ENCODE results near the gene VWA1. TPM values are rescaled to one million over a fixed set of nuclear protein-coding genes. Genes with fewer than 3 reads are reported as not detected.

Gene VWA1
- total and polyA plus RNA-seq, 12 donors, result 10.8 to 52.8 (median 14.2) TPM

DNA sequence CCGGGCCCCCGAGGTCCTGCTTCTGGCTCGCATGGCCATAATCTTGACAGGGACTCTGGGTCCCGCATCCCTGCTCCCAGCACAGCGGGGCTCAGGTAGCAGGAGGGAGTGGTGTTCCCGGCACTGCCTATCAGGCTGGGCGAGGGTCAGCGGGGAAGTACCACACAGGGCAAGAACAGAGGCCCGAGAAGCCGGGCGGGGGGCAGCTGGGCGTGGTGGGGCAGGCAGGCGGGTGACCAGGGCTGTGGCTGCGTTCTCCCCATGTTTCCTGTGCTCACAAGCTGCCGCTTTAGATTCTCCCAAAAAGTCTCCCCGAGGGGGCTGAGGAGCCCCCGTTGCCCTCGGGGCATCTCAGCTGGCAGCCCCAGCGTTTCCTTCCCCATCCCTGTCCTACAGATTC lies 54.4 kb downstream of the VWA1 start:
- no peaks in the 10 kb centered on the region for H3K4me1 ChIP-seq
- 95 to 96% methylated on average over 19 of the region's 19 CpGs for WGBS, 2 donors
- H3K27ac ChIP-seq, result no peak overlapping the region
- H3K36me3 ChIP-seq, result peaks cover 0 to 100% (median 73%) of the 10 kb centered on the region in 9 donors
- no peak overlapping the region for H3K4me3 ChIP-seq
- DNase-seq (no peak), ATAC-seq (no peak)
- peaks cover 0 to 22% (median 6%) of the 10 kb centered on the region in 11 donors for H3K9me3 ChIP-seq
- no peaks in the 10 kb centered on the region for H3K27me3 ChIP-seq
- intact Hi-C loops (cut with DNase I), result no loop called here
- TF ChIP-seq, protein P1, sequence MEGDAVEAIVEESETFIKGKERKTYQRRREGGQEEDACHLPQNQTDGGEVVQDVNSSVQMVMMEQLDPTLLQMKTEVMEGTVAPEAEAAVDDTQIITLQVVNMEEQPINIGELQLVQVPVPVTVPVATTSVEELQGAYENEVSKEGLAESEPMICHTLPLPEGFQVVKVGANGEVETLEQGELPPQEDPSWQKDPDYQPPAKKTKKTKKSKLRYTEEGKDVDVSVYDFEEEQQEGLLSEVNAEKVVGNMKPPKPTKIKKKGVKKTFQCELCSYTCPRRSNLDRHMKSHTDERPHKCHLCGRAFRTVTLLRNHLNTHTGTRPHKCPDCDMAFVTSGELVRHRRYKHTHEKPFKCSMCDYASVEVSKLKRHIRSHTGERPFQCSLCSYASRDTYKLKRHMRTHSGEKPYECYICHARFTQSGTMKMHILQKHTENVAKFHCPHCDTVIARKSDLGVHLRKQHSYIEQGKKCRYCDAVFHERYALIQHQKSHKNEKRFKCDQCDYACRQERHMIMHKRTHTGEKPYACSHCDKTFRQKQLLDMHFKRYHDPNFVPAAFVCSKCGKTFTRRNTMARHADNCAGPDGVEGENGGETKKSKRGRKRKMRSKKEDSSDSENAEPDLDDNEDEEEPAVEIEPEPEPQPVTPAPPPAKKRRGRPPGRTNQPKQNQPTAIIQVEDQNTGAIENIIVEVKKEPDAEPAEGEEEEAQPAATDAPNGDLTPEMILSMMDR (IDR thresholded peaks at IDR 0.05), result no peak

DNA sequence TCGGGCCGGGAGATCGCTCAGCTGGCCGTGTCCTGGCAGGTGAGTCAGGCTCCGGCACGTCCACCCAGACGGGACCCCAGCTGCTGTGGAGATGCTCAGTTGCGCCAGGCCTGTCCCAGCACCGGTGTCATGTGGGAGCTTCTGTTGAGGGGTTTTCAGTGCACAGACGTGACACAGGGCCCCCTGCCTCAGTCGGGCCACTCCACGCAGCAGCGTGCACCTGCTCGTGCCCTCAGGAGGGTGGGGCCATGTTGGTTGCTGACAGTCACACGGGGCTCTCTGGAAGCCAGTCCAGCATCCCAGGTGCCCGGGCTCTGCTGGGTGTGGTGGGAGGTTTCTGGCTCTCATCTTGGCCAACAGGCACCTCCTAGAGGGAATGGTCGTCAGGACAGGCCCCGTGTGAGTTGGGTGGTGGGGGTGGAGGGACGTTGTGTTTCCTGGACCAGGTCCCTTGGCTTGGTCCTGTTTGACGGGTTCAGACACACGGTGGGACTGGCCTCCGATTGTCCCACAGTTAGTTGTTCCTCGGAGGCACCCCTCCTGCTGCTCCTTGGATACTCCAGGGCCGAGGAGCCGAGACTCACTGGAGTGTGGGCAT lies 55.2 kb downstream of the VWA1 start:
- WGBS, 2 donors, result 96 to 98% methylated on average over 18 to 20 of the region's 25 CpGs
- no peak for DNase-seq
- H3K27me3 ChIP-seq, result no peaks in the 10 kb centered on the region
- peaks cover 0 to 97% (median 67%) of the 10 kb centered on the region in 9 donors for H3K36me3 ChIP-seq
- peaks cover 0 to 22% (median 6%) of the 10 kb centered on the region in 11 donors for H3K9me3 ChIP-seq
- no peaks in the 10 kb centered on the region for H3K4me1 ChIP-seq
- H3K4me3 ChIP-seq, result no peak overlapping the region
- TF ChIP-seq, protein P1 (IDR thresholded peaks at IDR 0.05), result no peak
- H3K27ac ChIP-seq, result no peak overlapping the region
- intact Hi-C loops (cut with DNase I), result no loop called here
- no peak for ATAC-seq

DNA sequence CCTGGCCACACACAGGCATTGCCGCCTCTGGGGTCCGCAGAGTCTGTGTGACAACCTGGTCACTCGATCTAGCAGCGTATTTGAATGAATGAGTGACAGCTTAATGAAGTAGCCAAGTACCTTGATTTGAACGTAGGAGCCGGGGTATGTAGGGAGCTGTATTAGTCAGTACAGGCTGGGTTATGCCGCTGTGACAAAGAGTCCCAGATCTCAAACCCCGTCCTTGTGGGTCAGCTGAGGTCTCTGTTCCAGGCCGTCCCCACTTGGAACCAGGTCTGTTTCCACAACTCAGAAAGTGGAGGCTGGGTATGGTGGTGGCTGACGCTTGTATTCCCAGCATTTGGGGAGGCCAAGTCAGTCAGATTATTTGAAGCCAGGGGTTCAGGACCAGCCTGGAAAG lies 56.1 kb downstream of the VWA1 start:
- TF ChIP-seq, protein P1 (IDR thresholded peaks at IDR 0.05), result no peak
- H3K27ac ChIP-seq, result no peak overlapping the region
- no peak overlapping the region for H3K4me3 ChIP-seq
- H3K9me3 ChIP-seq, result peaks cover 0 to 22% (median 6%) of the 10 kb centered on the region in 11 donors
- no peaks in the 10 kb centered on the region for H3K4me1 ChIP-seq
- intact Hi-C loops (cut with DNase I), result no loop called here
- DNase-seq (no peak), ATAC-seq (no peak)
- 97 to 98% methylated on average over 10 of the region's 10 CpGs for WGBS, 2 donors
- no peaks in the 10 kb centered on the region for H3K27me3 ChIP-seq
- peaks cover 0 to 95% (median 61%) of the 10 kb centered on the region in 9 donors for H3K36me3 ChIP-seq

Other genes with a start within 250 kb of the VWA1 start
- 1 to 10 TPM in 1 of 10 donors, under 1 TPM in 2, not detected in 7; 0.28 to 1.7 (median 0.49) TPM for gene TNFRSF18, start 229.1 kb upstream of the VWA1 start, total RNA-seq
- under 1 TPM in 1 of 2 donors, not detected in 1; 0.26 TPM for gene TNFRSF18, start 229.1 kb upstream of the VWA1 start, polyA plus RNA-seq
- 10 to 100 TPM in 1 of 10 donors, 1 to 10 TPM in 7, under 1 TPM in 2; 0.52 to 24.8 (median 5.0) TPM for gene TNFRSF4, start 221.5 kb upstream of the VWA1 start, total RNA-seq
- gene TNFRSF4, start 221.5 kb upstream of the VWA1 start, polyA plus RNA-seq, result 1 to 10 TPM; 3.8 to 9.8 TPM
- 100 to 1,000 TPM in 9 of 10 donors, 10 to 100 TPM in 1; 95.6 to 174 (median 123) TPM for gene SDF4, start 203.7 kb upstream of the VWA1 start, total RNA-seq
- gene SDF4, start 203.7 kb upstream of the VWA1 start, polyA plus RNA-seq, result 100 to 1,000 TPM; 107 to 184 TPM
- 10 to 100 TPM in 4 of 10 donors, 1 to 10 TPM in 6; 7.3 to 13.5 (median 9.1) TPM for gene B3GALT6, start 203.5 kb upstream of the VWA1 start, total RNA-seq
- 10 to 100 TPM in 1 of 2 donors, 1 to 10 TPM in 1; 7.7 to 16.2 TPM for gene B3GALT6, start 203.5 kb upstream of the VWA1 start, polyA plus RNA-seq
- 1 to 10 TPM in 4 of 10 donors, under 1 TPM in 5, not detected in 1; 0.42 to 1.9 (median 0.90) TPM for gene C1QTNF12, start 189.0 kb upstream of the VWA1 start, total RNA-seq
- 1 to 10 TPM; 1.6 to 2.3 TPM for gene C1QTNF12, start 189.0 kb upstream of the VWA1 start, polyA plus RNA-seq
- 10 to 100 TPM; 23.5 to 41.9 (median 29.2) TPM for gene UBE2J2, start 161.8 kb upstream of the VWA1 start, total RNA-seq
- gene UBE2J2, start 161.8 kb upstream of the VWA1 start, polyA plus RNA-seq, result 10 to 100 TPM; 43.8 to 44.1 TPM
- 1 to 10 TPM; 1.0 to 5.4 (median 2.7) TPM for gene SCNN1D, start 155.3 kb upstream of the VWA1 start, total RNA-seq
- gene SCNN1D, start 155.3 kb upstream of the VWA1 start, polyA plus RNA-seq, result 10 to 100 TPM in 1 of 2 donors, 1 to 10 TPM in 1; 1.0 to 22.5 TPM
- 10 to 100 TPM; 24.1 to 60.0 (median 30.4) TPM for gene ACAP3, start 127.8 kb upstream of the VWA1 start, total RNA-seq
- gene ACAP3, start 127.8 kb upstream of the VWA1 start, polyA plus RNA-seq, result 100 to 1,000 TPM in 1 of 2 donors, 10 to 100 TPM in 1; 22.2 to 152 TPM
- gene PUSL1, start 127.1 kb upstream of the VWA1 start, total RNA-seq, result 10 to 100 TPM in 3 of 10 donors, 1 to 10 TPM in 7; 5.6 to 11.9 (median 8.2) TPM
- 10 to 100 TPM; 16.0 to 17.8 TPM for gene PUSL1, start 127.1 kb upstream of the VWA1 start, polyA plus RNA-seq
- gene INTS11, start 111.0 kb upstream of the VWA1 start, total RNA-seq, result 10 to 100 TPM; 44.7 to 91.7 (median 56.6) TPM
- gene INTS11, start 111.0 kb upstream of the VWA1 start, polyA plus RNA-seq, result 100 to 1,000 TPM in 1 of 2 donors, 10 to 100 TPM in 1; 92.6 to 269 TPM
- gene CPTP, start 110.9 kb upstream of the VWA1 start, total RNA-seq, result 100 to 1,000 TPM in 1 of 10 donors, 10 to 100 TPM in 9; 49.4 to 126 (median 65.4) TPM
- gene CPTP, start 110.9 kb upstream of the VWA1 start, polyA plus RNA-seq, result 100 to 1,000 TPM in 1 of 2 donors, 10 to 100 TPM in 1; 55.3 to 222 TPM
- gene TAS1R3, start 104.4 kb upstream of the VWA1 start, total RNA-seq, result under 1 TPM; 0.16 to 0.87 (median 0.35) TPM
- 1 to 10 TPM in 1 of 2 donors, under 1 TPM in 1; 0.39 to 3.1 TPM for gene TAS1R3, start 104.4 kb upstream of the VWA1 start, polyA plus RNA-seq
- gene DVL1, start 86.3 kb upstream of the VWA1 start, total RNA-seq, result 100 to 1,000 TPM in 3 of 10 donors, 10 to 100 TPM in 7; 64.7 to 153 (median 78.0) TPM
- gene DVL1, start 86.3 kb upstream of the VWA1 start, polyA plus RNA-seq, result 100 to 1,000 TPM in 1 of 2 donors, 10 to 100 TPM in 1; 75.4 to 153 TPM
- gene MXRA8, start 77.1 kb upstream of the VWA1 start, total RNA-seq, result 10 to 100 TPM in 9 of 10 donors, 1 to 10 TPM in 1; 7.2 to 23.3 (median 14.6) TPM
- gene MXRA8, start 77.1 kb upstream of the VWA1 start, polyA plus RNA-seq, result 10 to 100 TPM; 28.7 to 35.6 TPM
- 100 to 1,000 TPM; 176 to 251 (median 193) TPM for gene AURKAIP1, start 60.5 kb upstream of the VWA1 start, total RNA-seq
- gene AURKAIP1, start 60.5 kb upstream of the VWA1 start, polyA plus RNA-seq, result 100 to 1,000 TPM; 376 to 528 TPM
- gene CCNL2, start 36.4 kb upstream of the VWA1 start, total RNA-seq, result 10 to 100 TPM; 38.5 to 77.5 (median 47.7) TPM
- gene CCNL2, start 36.4 kb upstream of the VWA1 start, polyA plus RNA-seq, result 100 to 1,000 TPM in 1 of 2 donors, 10 to 100 TPM in 1; 57.3 to 243 TPM
- gene MRPL20, start 28.4 kb upstream of the VWA1 start, total RNA-seq, result 100 to 1,000 TPM; 116 to 162 (median 132) TPM
- 100 to 1,000 TPM; 124 to 224 TPM for gene MRPL20, start 28.4 kb upstream of the VWA1 start, polyA plus RNA-seq
- 1 to 10 TPM in 7 of 10 donors, under 1 TPM in 3; 0.37 to 2.5 (median 1.8) TPM for gene ANKRD65, start 14.4 kb upstream of the VWA1 start, total RNA-seq
- 1 to 10 TPM; 1.2 to 3.1 TPM for gene ANKRD65, start 14.4 kb upstream of the VWA1 start, polyA plus RNA-seq
- gene ATAD3C, start 14.0 kb downstream of the VWA1 start, total RNA-seq, result 1 to 10 TPM in 5 of 10 donors, under 1 TPM in 5; 0.11 to 2.2 (median 1.2) TPM
- under 1 TPM; 0.49 to 0.66 TPM for gene ATAD3C, start 14.0 kb downstream of the VWA1 start, polyA plus RNA-seq
- 1 to 10 TPM; 5.3 to 9.9 (median 6.6) TPM for gene ATAD3B, start 36.1 kb downstream of the VWA1 start, total RNA-seq
- gene ATAD3B, start 36.1 kb downstream of the VWA1 start, polyA plus RNA-seq, result 10 to 100 TPM; 12.5 to 33.3 TPM
- 10 to 100 TPM; 13.2 to 27.9 (median 15.6) TPM for gene ATAD3A, start 76.5 kb downstream of the VWA1 start, total RNA-seq
- 10 to 100 TPM; 24.7 to 39.4 TPM for gene ATAD3A, start 76.5 kb downstream of the VWA1 start, polyA plus RNA-seq
- 1 to 10 TPM; 3.2 to 6.2 (median 3.7) TPM for gene TMEM240, start 104.9 kb downstream of the VWA1 start, total RNA-seq
- gene TMEM240, start 104.9 kb downstream of the VWA1 start, polyA plus RNA-seq, result 10 to 100 TPM in 1 of 2 donors, 1 to 10 TPM in 1; 3.5 to 12.1 TPM
- gene SSU72, start 139.2 kb downstream of the VWA1 start, total RNA-seq, result 100 to 1,000 TPM in 4 of 10 donors, 10 to 100 TPM in 6; 73.8 to 138 (median 77.9) TPM
- gene SSU72, start 139.2 kb downstream of the VWA1 start, polyA plus RNA-seq, result 100 to 1,000 TPM in 1 of 2 donors, 10 to 100 TPM in 1; 96.3 to 122 TPM
- gene FNDC10, start 164.4 kb downstream of the VWA1 start, total RNA-seq, result 1 to 10 TPM in 8 of 10 donors, under 1 TPM in 2; 0.66 to 5.9 (median 2.3) TPM
- 1 to 10 TPM; 1.1 to 3.8 TPM for gene FNDC10, start 164.4 kb downstream of the VWA1 start, polyA plus RNA-seq
- gene MIB2, start 179.8 kb downstream of the VWA1 start, total RNA-seq, result 100 to 1,000 TPM in 1 of 10 donors, 10 to 100 TPM in 9; 53.6 to 110 (median 74.7) TPM
- 100 to 1,000 TPM in 1 of 2 donors, 10 to 100 TPM in 1; 56.0 to 248 TPM for gene MIB2, start 179.8 kb downstream of the VWA1 start, polyA plus RNA-seq
- gene MMP23B, start 196.5 kb downstream of the VWA1 start, total RNA-seq, result 10 to 100 TPM; 21.5 to 87.0 (median 63.1) TPM
- 100 to 1,000 TPM in 1 of 2 donors, 10 to 100 TPM in 1; 14.2 to 113 TPM for gene MMP23B, start 196.5 kb downstream of the VWA1 start, polyA plus RNA-seq
- 10 to 100 TPM; 20.9 to 30.4 (median 23.8) TPM for gene CDK11B, start 223.3 kb downstream of the VWA1 start, total RNA-seq
- gene CDK11B, start 223.3 kb downstream of the VWA1 start, polyA plus RNA-seq, result 10 to 100 TPM; 31.4 to 34.1 TPM

Measured in heart right ventricle (tissue), 16 donors.